ENCODE measurements around the gene CLSTN1. TPM values are rescaled to one million over a fixed set of nuclear protein-coding genes. Genes with fewer than 3 reads are reported as not detected.

The CLSTN1 gene
- polyA plus RNA-seq, 1 experiment, result 34.3 TPM

DNA sequence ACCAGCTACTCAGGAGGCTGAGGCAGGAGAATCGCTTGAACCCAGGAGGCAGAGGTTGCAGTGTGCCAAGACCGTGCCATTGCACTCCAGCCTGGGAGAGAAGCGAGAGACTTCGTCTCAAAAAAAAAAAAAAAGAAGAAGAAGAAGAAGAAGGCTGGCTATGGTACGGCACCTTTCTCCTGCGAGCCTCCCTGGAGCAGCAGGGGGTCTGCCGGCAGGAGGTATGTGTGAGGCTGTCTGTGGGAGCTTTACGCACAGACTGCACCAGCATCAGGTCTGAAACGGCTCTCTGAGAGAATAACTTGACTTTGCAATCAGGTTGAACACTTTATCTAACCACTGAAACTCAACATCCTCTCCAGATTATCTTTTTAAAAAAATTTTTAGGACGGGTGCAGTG, 44.9 kb downstream of the CLSTN1 start:
- H3K27me3 ChIP-seq (ENCODE audit: control insufficient read depth, insufficient read depth, low read length), result no peaks in the 10 kb centered on the region
- POLR2A ChIA-PET, result no interaction called here
- CTCF ChIA-PET, result interaction anchor here (1.2 kb wide), 2 partner anchors 26 to 152 kb away, joined by 3 to 6 read pairs; no protein-coding TSS in a partner anchor

DNA sequence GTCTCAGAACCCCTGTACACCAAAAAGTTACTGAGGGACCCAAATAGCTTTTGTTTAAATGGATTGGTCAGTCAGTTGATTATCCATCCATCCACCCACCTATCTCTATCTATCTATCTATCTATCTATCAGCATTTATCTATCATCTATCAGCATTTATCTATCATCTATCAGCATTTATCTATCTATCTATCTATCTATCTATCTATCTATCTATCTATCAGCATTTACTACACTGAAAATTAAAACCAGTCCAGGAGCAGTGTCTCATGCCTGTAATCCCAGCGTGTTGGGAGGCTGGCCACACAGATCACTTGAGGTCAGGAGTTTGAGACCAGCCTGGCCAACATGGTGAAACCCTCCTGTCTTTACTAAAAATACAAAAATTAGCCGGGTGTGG, 47.1 kb downstream of the CLSTN1 start:
- no peak for DNase-seq (ENCODE audit: low read depth)
- ChIA-PET CTCF (interaction anchor here (0.6 to 0.9 kb wide), 3 partner anchors 24 to 44 kb away, joined by 3 to 7 read pairs (median 5); no protein-coding TSS in a partner anchor), POLR2A (no interaction called here)
- TF ChIP-seq, protein P1, sequence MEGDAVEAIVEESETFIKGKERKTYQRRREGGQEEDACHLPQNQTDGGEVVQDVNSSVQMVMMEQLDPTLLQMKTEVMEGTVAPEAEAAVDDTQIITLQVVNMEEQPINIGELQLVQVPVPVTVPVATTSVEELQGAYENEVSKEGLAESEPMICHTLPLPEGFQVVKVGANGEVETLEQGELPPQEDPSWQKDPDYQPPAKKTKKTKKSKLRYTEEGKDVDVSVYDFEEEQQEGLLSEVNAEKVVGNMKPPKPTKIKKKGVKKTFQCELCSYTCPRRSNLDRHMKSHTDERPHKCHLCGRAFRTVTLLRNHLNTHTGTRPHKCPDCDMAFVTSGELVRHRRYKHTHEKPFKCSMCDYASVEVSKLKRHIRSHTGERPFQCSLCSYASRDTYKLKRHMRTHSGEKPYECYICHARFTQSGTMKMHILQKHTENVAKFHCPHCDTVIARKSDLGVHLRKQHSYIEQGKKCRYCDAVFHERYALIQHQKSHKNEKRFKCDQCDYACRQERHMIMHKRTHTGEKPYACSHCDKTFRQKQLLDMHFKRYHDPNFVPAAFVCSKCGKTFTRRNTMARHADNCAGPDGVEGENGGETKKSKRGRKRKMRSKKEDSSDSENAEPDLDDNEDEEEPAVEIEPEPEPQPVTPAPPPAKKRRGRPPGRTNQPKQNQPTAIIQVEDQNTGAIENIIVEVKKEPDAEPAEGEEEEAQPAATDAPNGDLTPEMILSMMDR (IDR thresholded peaks at IDR 0.05; ENCODE audit: insufficient read depth, low read depth, low read length), result no peak
- H3K4me3 ChIP-seq (ENCODE audit: low read depth, low read length), result no peak overlapping the region
- peaks cover 3% of the 10 kb centered on the region; the same call in 1 of the 2 replicates for H3K36me3 ChIP-seq (ENCODE audit: control insufficient read depth, insufficient read depth, low read length)
- H3K27me3 ChIP-seq (ENCODE audit: control insufficient read depth, insufficient read depth, low read length), result no peaks in the 10 kb centered on the region

More for the DNA sequence above, 44.9 kb downstream of the CLSTN1 start:
- DNase-seq (ENCODE audit: low read depth), result no peak
- Histone ChIP-seq H3K4me3 (ENCODE audit: low read depth, low read length) (no peak overlapping the region), H3K36me3 (ENCODE audit: control insufficient read depth, insufficient read depth, low read length) (no peaks in the 10 kb centered on the region)
- TF ChIP-seq, protein P1 (IDR thresholded peaks at IDR 0.05; ENCODE audit: insufficient read depth, low read depth, low read length), result no peak

GRCh38 chr1:9774712-9775679, 48.8 kb downstream of the CLSTN1 start:
- Histone ChIP-seq H3K27me3 (ENCODE audit: control insufficient read depth, insufficient read depth, low read length) (no peaks in the 10 kb centered on the region), H3K36me3 (ENCODE audit: control insufficient read depth, insufficient read depth, low read length) (peaks cover 3% of the 10 kb centered on the region; the same call in 1 of the 2 replicates), H3K4me3 (ENCODE audit: low read depth, low read length) (no peak overlapping the region)
- POLR2A ChIA-PET, result no interaction called here
- TF ChIP-seq, protein P1 (IDR thresholded peaks at IDR 0.05; ENCODE audit: insufficient read depth, low read depth, low read length), result no peak
- CTCF ChIA-PET, result no interaction called here
- no peak for DNase-seq (ENCODE audit: low read depth)

DNA sequence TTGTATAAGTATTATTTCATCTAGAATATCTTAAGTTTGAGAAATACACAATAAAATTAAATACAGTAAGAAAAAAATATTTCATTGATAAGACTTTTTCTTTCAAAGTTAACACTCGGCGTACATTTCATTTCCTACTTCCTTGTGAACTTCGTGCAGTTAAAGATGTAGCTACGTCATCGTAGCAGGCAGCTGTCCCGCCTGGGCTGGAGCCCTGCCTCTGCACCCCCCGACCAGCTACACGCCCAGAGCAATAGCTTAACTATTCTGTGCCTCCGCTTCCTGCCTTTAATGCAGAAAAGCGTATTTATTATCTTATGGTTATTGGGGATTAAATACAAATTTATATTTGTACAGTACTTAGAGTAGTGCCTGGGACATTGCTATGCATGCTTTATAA, 53.5 kb downstream of the CLSTN1 start:
- ChIA-PET CTCF (interaction anchor here (1.3 kb wide), 1 partner anchor 103 kb away, joined by 4 read pairs; no protein-coding TSS in a partner anchor), POLR2A (interaction anchor here (0.6 kb wide), 1 partner anchor 15 kb away, joined by 4 read pairs; no protein-coding TSS in a partner anchor)
- H3K27me3 ChIP-seq (ENCODE audit: control insufficient read depth, insufficient read depth, low read length), result no peaks in the 10 kb centered on the region
- TF ChIP-seq, protein P1 (IDR thresholded peaks at IDR 0.05; ENCODE audit: insufficient read depth, low read depth, low read length), result no peak
- peaks cover 3% of the 10 kb centered on the region; the same call in 1 of the 2 replicates for H3K36me3 ChIP-seq (ENCODE audit: control insufficient read depth, insufficient read depth, low read length)
- H3K4me3 ChIP-seq (ENCODE audit: low read depth, low read length), result no peak overlapping the region
- DNase-seq (ENCODE audit: low read depth), result no peak

DNA sequence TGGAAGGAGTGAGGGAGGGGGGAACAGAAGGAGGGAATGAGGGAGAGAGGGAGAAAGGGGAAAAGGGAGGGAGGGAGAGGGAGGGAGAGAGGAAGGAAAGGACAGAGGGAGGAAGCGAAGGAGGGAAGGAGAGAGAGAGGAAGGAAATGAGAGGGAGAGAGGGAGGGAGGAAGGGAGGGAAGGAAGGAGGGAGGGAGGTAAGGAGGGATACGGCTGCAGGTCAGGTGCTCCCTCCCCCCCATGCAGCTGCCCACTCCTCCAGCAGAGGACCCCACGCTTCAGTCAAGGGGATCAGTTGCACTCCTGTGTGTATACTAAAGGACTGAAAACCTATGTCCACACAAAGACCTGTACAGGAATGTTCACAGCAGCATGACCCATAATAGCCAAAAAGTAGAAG, 54.8 kb downstream of the CLSTN1 start:
- POLR2A ChIA-PET, result no interaction called here
- Histone ChIP-seq H3K4me3 (ENCODE audit: low read depth, low read length) (no peak overlapping the region), H3K27me3 (ENCODE audit: control insufficient read depth, insufficient read depth, low read length) (no peaks in the 10 kb centered on the region), H3K36me3 (ENCODE audit: control insufficient read depth, insufficient read depth, low read length) (peaks cover 3% of the 10 kb centered on the region; the same call in 1 of the 2 replicates)
- no peak for DNase-seq (ENCODE audit: low read depth)
- TF ChIP-seq, protein P1 (IDR thresholded peaks at IDR 0.05; ENCODE audit: insufficient read depth, low read depth, low read length), result no peak
- CTCF ChIA-PET, result no interaction called here
